Breast epithelium (tissue), 4 donors: ENCODE results near the gene KLHL18. TPM values are rescaled to one million over a fixed set of nuclear protein-coding genes. Genes with fewer than 3 reads are reported as not detected.
"Not testable (repeated sequence)": the region's sequence is repeated elsewhere in the genome, so short reads cannot be mapped to it uniquely, and the experiment has no call there.

ENCODE experiments used
- DNase-seq, 2 donors: peaks; one replicate each; pipeline ENCODE4 v3.0.0-alpha.2; 2019; ENCODE audit warnings: low spot score in 2 of 2
- H3K27ac ChIP-seq, 2 donors: fragments of 200-600 bp; sonication (generic) in 1 of 2; one replicate each; pipeline ENCODE4 v1.5.1; 2016 to 2019; ENCODE audit warnings: mild to moderate bottlenecking in 1 of 2
- H3K27me3 ChIP-seq, 2 donors: fragments of 200-600 bp; sonication (generic) in 1 of 2; one replicate each; pipeline versions ENCODE4 v1.5.1 to v1.6.0; 2017 to 2019; ENCODE audit warnings: control low read depth in 1 of 2, mild to moderate bottlenecking in 1 of 2
- H3K36me3 ChIP-seq: fragments of 200-600 bp; one replicate; pipeline ENCODE4 v1.5.1; 2019
- H3K4me1 ChIP-seq, 2 donors: fragments of 200-600 bp; sonication (generic); one replicate each; pipeline ENCODE4 v1.5.1; 2016 to 2019; ENCODE audit warnings: control low read depth in 1 of 2
- H3K4me3 ChIP-seq, 3 donors: fragments of 200-600 bp; sonication (generic); 1 replicate in 2 of 3; 2 replicates in 1 of 3; pipeline ENCODE4 v1.5.1; 2016 to 2019; ENCODE audit warnings: mild to moderate bottlenecking in 3 of 3, moderate library complexity in 2 of 3
- H3K9me3 ChIP-seq, 2 donors: fragments of 200-600 bp; sonication (generic) in 1 of 2; one replicate each; pipeline ENCODE4 v1.5.1; 2016 to 2019; ENCODE audit warnings: control low read depth in 1 of 2
- POLR2A ChIP-seq: fragments of 450-650 bp; IDR thresholded peaks from one replicate; pipeline ENCODE4 v1.6.1; 2016; ENCODE audit warnings: antibody characterized with exemption, mild to moderate bottlenecking, moderate library complexity
- POLR2AphosphoS5 ChIP-seq, 3 donors: sonication (generic); formaldehyde crosslinking; IDR thresholded peaks; one replicate each; pipeline ENCODE4 v1.6.1; 2017; ENCODE audit warnings: antibody characterized with exemption in 3 of 3
- intact Hi-C: fragments of 100-400 bp; cut with DNase I; formaldehyde crosslinking; loops from one replicate; pipeline ENCODE4 v1.15.1; 2023; ENCODE audit warnings: low total_unique reads
- total RNA-seq, 3 donors: library from RNA; depleted of rRNA; stranded (reverse); fragments of >200 nt; gene quantifications; one replicate each; pipeline ENCODE4 v1.1.0, GENCODE V29; 2016
- TF ChIP-seq, protein P1 (sequence below), 3 donors: fragments of 450-650 bp; IDR thresholded peaks; one replicate each; pipeline ENCODE4 v1.5.1; 2016 to 2017; ENCODE audit warnings: antibody characterized with exemption in 3 of 3, mild to moderate bottlenecking in 3 of 3, moderate library complexity in 3 of 3

Gene KLHL18
- total RNA-seq, 3 donors from 2014 or later = 12.5 to 14.5 (median 14.1) TPM

DNA sequence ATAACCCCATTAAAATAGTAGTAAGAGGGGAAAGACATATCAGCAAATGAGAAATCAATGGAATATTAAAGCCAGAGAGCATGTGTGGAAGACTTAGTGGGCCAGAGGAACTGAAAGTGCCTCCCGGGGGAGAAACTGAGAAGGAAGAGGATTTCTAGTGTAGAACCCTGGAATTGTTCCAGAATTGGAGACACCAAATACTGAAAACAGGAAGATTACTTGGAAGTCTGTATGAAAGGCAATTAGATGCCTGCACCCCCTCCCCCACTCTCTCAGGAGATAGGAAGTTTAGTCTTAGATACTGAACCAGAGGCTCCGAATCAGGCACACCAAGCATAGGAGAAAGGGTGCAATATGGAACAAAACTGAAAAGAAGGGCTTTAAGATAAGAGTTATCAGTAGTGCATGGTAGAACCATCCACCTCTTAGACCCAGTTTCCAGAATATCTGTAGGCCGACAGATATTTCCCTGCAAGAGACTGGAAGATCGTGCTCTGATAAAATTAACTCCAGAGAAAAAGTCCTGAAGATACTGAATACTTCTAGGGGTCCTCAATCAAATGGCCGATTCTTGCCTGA lies 32.4 kb downstream of the KLHL18 start:
- H3K36me3 ChIP-seq = no peaks in the 10 kb centered on the region
- H3K9me3 ChIP-seq = no peaks in the 10 kb centered on the region
- H3K4me3 ChIP-seq = no peak overlapping the region
- H3K27ac ChIP-seq = no peak overlapping the region
- H3K27me3 ChIP-seq = no peaks in the 10 kb centered on the region
- no peak for DNase-seq
- TF ChIP-seq POLR2A (no peak), POLR2AphosphoS5 (IDR thresholded peaks at IDR 0.05) (no peak)
- TF ChIP-seq, protein P1, sequence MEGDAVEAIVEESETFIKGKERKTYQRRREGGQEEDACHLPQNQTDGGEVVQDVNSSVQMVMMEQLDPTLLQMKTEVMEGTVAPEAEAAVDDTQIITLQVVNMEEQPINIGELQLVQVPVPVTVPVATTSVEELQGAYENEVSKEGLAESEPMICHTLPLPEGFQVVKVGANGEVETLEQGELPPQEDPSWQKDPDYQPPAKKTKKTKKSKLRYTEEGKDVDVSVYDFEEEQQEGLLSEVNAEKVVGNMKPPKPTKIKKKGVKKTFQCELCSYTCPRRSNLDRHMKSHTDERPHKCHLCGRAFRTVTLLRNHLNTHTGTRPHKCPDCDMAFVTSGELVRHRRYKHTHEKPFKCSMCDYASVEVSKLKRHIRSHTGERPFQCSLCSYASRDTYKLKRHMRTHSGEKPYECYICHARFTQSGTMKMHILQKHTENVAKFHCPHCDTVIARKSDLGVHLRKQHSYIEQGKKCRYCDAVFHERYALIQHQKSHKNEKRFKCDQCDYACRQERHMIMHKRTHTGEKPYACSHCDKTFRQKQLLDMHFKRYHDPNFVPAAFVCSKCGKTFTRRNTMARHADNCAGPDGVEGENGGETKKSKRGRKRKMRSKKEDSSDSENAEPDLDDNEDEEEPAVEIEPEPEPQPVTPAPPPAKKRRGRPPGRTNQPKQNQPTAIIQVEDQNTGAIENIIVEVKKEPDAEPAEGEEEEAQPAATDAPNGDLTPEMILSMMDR (IDR thresholded peaks at IDR 0.05) = no peak
- no peaks in the 10 kb centered on the region for H3K4me1 ChIP-seq
- intact Hi-C loops = no loop called here

DNA sequence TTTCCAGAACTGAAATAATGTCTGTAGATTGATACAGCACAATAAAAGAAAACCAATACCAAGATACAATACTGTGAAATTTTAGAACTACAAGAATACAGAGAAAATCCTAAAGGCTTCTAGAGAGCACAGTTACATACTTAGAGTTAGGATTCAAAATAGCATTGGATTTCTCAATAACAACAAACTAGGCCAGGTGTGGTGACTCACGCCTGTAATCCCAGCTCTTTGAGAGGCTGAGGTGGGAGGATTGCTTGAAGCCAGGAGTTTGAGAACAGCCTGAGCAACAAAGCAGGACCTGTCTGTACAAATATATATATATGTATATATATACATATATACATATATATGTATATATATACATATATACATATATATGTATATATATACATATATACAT lies 33.4 kb downstream of the KLHL18 start:
- not testable (repeated sequence) for H3K27ac ChIP-seq

DNA sequence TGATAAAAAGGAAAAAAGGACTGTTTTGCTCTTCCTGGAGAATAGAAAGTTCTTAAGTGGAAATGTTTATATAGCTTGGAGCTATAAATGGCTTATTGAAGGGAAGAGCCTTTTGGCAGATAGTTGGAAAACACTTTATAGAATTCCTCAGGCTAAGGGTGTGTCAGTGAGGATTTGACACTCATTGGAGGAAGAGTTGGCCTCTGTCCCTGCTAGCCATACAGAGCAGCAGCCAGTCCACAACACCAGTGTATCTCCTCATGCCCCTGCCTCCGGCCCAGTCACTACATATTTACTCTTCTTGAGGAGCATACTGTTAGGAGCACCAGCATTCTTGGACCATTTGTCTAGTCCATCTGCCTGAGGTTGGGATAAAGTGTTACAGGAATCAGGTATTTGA lies 36.2 kb downstream of the KLHL18 start:
- Histone ChIP-seq H3K4me3 (no peak overlapping the region), H3K4me1 (no peaks in the 10 kb centered on the region), H3K27ac (no peak overlapping the region), H3K9me3 (no peaks in the 10 kb centered on the region), H3K27me3 (no peaks in the 10 kb centered on the region), H3K36me3 (no peaks in the 10 kb centered on the region)
- DNase-seq = no peak
- intact Hi-C loops = no loop called here
- TF ChIP-seq, protein P1 (IDR thresholded peaks at IDR 0.05) = no peak
- TF ChIP-seq POLR2A = no peak

More for the DNA sequence above, 33.4 kb downstream of the KLHL18 start:
- DNase-seq, H3K36me3 ChIP-seq, H3K4me3 ChIP-seq, H3K9me3 ChIP-seq, H3K4me1 ChIP-seq, H3K27me3 ChIP-seq, intact Hi-C loops: not testable (repeated sequence)

DNA sequence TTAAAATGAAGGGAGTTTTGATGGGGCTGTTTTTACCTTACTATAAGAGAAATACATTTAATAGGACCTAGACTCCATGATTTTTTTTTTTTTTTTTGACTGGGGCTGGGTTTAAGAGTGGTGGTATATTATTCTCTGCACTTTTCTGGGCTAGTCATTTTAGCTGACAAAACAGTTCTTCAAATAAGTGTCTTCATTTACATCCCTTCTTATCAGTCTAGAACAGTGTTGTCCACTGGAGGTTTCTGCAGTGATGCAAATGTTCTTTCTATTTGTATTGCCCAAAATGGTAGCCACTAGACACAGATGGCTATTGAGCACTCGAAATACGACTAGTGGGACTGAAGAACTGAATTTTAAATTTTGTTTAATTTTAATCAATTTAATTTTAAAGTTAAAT lies 37.2 kb downstream of the KLHL18 start:
- no peaks in the 10 kb centered on the region for H3K4me1 ChIP-seq
- intact Hi-C loops = no loop called here
- no peak for DNase-seq
- no peaks in the 10 kb centered on the region for H3K36me3 ChIP-seq
- H3K27me3 ChIP-seq = no peaks in the 10 kb centered on the region
- no peak overlapping the region for H3K27ac ChIP-seq
- TF ChIP-seq POLR2AphosphoS5 (IDR thresholded peaks at IDR 0.05) (no peak), POLR2A (no peak)
- TF ChIP-seq, protein P1 (IDR thresholded peaks at IDR 0.05) = no peak
- H3K4me3 ChIP-seq = no peak overlapping the region
- no peaks in the 10 kb centered on the region for H3K9me3 ChIP-seq

DNA sequence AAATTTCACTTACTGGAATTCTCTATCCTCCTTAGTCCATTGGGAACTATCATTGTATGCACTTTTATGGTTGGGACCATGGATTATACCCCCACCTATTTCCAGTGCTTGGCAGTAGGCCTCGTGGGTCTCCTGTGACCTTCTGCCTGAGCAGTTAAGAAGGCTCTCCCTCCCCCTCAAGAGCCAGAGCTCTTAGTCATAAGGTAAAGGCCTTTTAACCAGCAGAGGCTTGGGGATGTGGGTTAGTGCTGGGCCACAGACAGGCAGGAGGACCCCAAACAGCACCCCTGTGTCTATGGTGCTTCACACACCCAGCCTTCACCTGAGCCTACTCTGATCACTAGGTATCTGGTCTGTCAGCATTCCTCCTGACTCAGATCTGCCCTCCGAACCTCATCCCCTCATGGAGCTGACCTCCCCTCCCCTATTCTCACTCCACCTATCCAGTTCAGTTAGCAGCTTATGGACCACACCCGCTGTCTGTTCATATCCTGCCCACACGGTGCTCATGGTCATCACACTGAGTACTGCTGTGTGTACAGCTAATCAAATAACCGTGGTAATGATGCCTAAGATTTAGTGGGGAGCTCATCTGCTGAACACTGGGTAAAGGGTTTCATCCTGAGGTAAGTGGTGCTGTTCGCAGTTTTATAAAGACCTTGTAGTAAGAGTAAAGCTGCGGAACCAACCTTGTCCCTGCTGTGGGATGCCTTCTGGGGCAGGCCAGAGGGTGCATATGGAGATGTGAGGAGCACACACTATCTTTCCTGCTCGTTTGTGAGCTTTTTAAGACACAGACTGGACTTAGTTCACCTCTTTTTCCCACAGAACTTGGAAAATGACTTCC lies 40.9 kb downstream of the KLHL18 start:
- no peak for DNase-seq
- Histone ChIP-seq H3K27me3 (no peaks in the 10 kb centered on the region), H3K4me3 (no peak overlapping the region), H3K36me3 (no peaks in the 10 kb centered on the region), H3K27ac (no peak overlapping the region), H3K9me3 (no peaks in the 10 kb centered on the region), H3K4me1 (peaks cover 0 to 5% of the 10 kb centered on the region in 2 donors)
- TF ChIP-seq POLR2AphosphoS5 (IDR thresholded peaks at IDR 0.05) = no peak
- TF ChIP-seq, protein P1 (IDR thresholded peaks at IDR 0.05) = no peak
- intact Hi-C loops = no loop called here
